ENCODE measurements around the gene ZCWPW1. TPM values are rescaled to one million over a fixed set of nuclear protein-coding genes. Genes with fewer than 3 reads are reported as not detected.

The ZCWPW1 gene
- polyA plus RNA-seq, 1 of the 3 experiments (the other 2 are of a cell fraction): 4.1 TPM

DNA sequence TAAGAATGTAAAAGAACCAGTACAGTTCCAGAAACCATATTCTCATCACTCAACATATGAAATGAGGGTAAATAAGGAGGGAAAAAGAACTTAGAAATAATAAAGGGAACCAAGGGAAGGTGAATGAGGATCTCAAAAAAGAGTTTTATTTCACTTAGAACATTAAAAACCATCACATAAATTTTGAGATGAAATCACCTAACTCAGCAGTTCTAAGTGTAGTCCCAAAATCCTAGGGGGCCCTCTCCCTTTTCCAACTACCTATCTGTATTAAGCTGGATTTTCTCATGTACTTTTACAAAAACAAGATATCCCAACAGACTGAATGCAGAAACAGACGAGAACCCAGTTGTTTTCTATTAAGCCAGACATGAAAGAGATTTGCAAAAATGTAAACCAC lies 3.2 kb downstream of the ZCWPW1 start (continued):
- no peak for TF ChIP-seq RXRA (IDR thresholded peaks at IDR 0.05; ENCODE audit: borderline replicate concordance, low read depth)

DNA sequence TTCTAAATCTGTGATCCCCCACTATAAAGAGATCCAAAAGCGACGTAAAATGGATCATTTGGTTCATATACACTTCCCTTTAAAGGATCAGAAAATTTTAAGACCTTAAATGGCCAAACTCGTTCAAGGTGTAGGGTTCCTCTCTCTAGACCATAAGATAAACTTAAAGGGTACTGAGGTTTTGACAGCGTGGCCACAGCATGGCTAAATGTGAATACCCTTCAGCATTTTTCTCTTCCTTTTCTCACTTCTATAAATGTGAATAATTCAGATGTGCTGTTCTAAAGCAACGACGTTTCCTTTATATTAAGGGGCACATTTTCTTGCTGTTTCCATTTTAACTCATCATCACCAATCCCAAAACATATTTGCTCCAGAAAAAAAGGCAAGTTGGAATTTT lies 5.2 kb downstream of the ZCWPW1 start:
- Histone ChIP-seq H3K9ac (no peak overlapping the region), H3K27me3 (ENCODE audit: insufficient read depth) (no peaks in the 10 kb centered on the region), H3K4me2 (no peak overlapping the region), H2AFZ (ENCODE audit: low read depth) (no peak overlapping the region), H4K20me1 (ENCODE audit: insufficient read depth) (no peaks in the 10 kb centered on the region), H3K9me2 (no peaks in the 10 kb centered on the region), H3K4me1 (ENCODE audit: control insufficient read depth in 1 of 2, insufficient read depth in 2 of 2, low read depth in 1 of 2, low read length in 1 of 2) (peaks cover 0 to 4% of the 10 kb centered on the region in 2 experiments; a peak in 1 of 4 replicates), H3K36me3 (replicated peaks in 1 of 2; ENCODE audit: control insufficient read depth in 1 of 2, insufficient read depth in 2 of 2, low read length in 1 of 2) (no peaks in the 10 kb centered on the region), H3K4me3 (ENCODE audit: low read depth in 2 of 2, low read length in 1 of 2) (no peak overlapping the region), H3K9me3 (no peaks in the 10 kb centered on the region), H3K79me2 (ENCODE audit: insufficient read depth) (no peaks in the 10 kb centered on the region), H3K27ac (ENCODE audit: low read depth in 2 of 2, low read length in 1 of 2) (no peak overlapping the region), H3F3A (replicated peaks; ENCODE audit: insufficient read depth) (peaks cover 9% of the 10 kb centered on the region)
- DNase-seq: no peak
- WGBS (ENCODE audit: low lambda C conversion rate): 83% methylated on average over 6 of the region's 6 CpGs
- CTCF ChIA-PET: interaction anchor here (1.6 to 1.7 kb wide), 2 partner anchors 16 to 22 kb away, joined by 6 to 11 read pairs; no protein-coding TSS in a partner anchor
- POLR2A ChIA-PET: no interaction called here
- TF ChIP-seq RFX5 (IDR thresholded peaks at IDR 0.05; ENCODE audit: low read length) (no peak), JUND (IDR thresholded peaks at IDR 0.05) (no peak), EP300 (IDR thresholded peaks at IDR 0.05; ENCODE audit: borderline replicate concordance in 1 of 2, low read depth in 1 of 2, low read length in 1 of 2) (no peak), TCF12 (IDR thresholded peaks at IDR 0.05) (no peak), POLR2AphosphoS5 (IDR thresholded peaks at IDR 0.05; ENCODE audit: low read depth, low read length) (no peak), EZH2phosphoT487 (IDR thresholded peaks at IDR 0.05; ENCODE audit: borderline replicate concordance, low read depth) (no peak), TAF1 (IDR thresholded peaks at IDR 0.05; ENCODE audit: borderline replicate concordance, low read depth, low read length) (no peak), FOXM1 (IDR thresholded peaks at IDR 0.05; ENCODE audit: low read depth) (no peak), GATA2 (CRISPR knock-in tag; IDR thresholded peaks at IDR 0.05) (no peak), RCOR1 (IDR thresholded peaks at IDR 0.05; ENCODE audit: low read length) (no peak), NFIC (IDR thresholded peaks at IDR 0.05; ENCODE audit: borderline replicate concordance) (no peak), FOXJ3 (CRISPR knock-in tag; IDR thresholded peaks at IDR 0.05) (no peak), NRF1 (IDR thresholded peaks at IDR 0.05; ENCODE audit: low read depth, low read length) (no peak), MEF2A (IDR thresholded peaks at IDR 0.05; ENCODE audit: borderline replicate concordance, low read depth) (no peak)
- TF ChIP-seq, protein P1, sequence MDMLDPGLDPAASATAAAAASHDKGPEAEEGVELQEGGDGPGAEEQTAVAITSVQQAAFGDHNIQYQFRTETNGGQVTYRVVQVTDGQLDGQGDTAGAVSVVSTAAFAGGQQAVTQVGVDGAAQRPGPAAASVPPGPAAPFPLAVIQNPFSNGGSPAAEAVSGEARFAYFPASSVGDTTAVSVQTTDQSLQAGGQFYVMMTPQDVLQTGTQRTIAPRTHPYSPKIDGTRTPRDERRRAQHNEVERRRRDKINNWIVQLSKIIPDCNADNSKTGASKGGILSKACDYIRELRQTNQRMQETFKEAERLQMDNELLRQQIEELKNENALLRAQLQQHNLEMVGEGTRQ (IDR thresholded peaks at IDR 0.05; ENCODE audit: borderline replicate concordance, low read depth, low read length): no peak
- TF ChIP-seq, protein P2, sequence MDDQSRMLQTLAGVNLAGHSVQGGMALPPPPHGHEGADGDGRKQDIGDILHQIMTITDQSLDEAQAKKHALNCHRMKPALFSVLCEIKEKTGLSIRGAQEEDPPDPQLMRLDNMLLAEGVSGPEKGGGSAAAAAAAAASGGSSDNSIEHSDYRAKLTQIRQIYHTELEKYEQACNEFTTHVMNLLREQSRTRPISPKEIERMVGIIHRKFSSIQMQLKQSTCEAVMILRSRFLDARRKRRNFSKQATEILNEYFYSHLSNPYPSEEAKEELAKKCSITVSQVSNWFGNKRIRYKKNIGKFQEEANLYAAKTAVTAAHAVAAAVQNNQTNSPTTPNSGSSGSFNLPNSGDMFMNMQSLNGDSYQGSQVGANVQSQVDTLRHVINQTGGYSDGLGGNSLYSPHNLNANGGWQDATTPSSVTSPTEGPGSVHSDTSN (IDR thresholded peaks at IDR 0.05): no peak
- TF ChIP-seq, protein P3, sequence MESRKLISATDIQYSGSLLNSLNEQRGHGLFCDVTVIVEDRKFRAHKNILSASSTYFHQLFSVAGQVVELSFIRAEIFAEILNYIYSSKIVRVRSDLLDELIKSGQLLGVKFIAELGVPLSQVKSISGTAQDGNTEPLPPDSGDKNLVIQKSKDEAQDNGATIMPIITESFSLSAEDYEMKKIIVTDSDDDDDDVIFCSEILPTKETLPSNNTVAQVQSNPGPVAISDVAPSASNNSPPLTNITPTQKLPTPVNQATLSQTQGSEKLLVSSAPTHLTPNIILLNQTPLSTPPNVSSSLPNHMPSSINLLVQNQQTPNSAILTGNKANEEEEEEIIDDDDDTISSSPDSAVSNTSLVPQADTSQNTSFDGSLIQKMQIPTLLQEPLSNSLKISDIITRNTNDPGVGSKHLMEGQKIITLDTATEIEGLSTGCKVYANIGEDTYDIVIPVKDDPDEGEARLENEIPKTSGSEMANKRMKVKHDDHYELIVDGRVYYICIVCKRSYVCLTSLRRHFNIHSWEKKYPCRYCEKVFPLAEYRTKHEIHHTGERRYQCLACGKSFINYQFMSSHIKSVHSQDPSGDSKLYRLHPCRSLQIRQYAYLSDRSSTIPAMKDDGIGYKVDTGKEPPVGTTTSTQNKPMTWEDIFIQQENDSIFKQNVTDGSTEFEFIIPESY (IDR thresholded peaks at IDR 0.05; ENCODE audit: borderline replicate concordance, low read depth): no peak

Measured in SK-N-SH (cell line).